ENCODE measurements around the gene THRAP3.
"Not testable (repeated sequence)": the region's sequence is repeated elsewhere in the genome, so short reads cannot be mapped to it uniquely, and the experiment has no call there.

THRAP3 gene, protein sequence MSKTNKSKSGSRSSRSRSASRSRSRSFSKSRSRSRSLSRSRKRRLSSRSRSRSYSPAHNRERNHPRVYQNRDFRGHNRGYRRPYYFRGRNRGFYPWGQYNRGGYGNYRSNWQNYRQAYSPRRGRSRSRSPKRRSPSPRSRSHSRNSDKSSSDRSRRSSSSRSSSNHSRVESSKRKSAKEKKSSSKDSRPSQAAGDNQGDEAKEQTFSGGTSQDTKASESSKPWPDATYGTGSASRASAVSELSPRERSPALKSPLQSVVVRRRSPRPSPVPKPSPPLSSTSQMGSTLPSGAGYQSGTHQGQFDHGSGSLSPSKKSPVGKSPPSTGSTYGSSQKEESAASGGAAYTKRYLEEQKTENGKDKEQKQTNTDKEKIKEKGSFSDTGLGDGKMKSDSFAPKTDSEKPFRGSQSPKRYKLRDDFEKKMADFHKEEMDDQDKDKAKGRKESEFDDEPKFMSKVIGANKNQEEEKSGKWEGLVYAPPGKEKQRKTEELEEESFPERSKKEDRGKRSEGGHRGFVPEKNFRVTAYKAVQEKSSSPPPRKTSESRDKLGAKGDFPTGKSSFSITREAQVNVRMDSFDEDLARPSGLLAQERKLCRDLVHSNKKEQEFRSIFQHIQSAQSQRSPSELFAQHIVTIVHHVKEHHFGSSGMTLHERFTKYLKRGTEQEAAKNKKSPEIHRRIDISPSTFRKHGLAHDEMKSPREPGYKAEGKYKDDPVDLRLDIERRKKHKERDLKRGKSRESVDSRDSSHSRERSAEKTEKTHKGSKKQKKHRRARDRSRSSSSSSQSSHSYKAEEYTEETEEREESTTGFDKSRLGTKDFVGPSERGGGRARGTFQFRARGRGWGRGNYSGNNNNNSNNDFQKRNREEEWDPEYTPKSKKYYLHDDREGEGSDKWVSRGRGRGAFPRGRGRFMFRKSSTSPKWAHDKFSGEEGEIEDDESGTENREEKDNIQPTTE

DNA sequence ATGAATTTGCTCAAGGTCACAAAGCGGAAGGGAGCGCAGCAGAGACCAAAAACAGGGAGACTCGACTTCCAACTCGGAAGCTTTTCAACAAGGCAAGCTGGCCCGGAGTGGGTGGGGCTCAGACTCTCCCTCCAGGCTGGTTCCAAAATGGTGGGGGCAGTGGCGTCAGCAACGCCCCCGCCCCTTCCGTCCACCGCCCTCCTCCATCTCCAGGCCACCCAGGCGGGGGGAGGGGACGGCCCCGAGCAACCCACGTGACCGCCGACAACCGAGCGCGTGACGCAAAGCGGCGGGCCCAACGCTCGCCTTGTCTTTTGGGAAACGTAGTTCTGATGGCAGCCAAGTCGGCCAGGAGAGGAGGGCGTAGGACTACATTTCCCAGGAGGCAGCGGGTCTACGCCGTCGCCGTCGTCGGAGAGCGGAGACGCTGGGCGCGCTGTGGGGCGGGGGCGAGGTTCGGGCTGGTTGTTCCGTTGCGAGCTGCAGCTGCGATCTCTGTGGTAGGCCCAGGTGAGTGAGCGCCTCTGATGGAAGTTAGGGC lies at the start of gene THRAP3:
Gene THRAP3, plus strand, starts transcription at position 448 of the 541 bp plus-strand sequence. CDS start 58,121 bp downstream, outside the sequence.
- DNase-seq (ENCODE audit: low read depth, low spot score): peak; percentile 97

DNA sequence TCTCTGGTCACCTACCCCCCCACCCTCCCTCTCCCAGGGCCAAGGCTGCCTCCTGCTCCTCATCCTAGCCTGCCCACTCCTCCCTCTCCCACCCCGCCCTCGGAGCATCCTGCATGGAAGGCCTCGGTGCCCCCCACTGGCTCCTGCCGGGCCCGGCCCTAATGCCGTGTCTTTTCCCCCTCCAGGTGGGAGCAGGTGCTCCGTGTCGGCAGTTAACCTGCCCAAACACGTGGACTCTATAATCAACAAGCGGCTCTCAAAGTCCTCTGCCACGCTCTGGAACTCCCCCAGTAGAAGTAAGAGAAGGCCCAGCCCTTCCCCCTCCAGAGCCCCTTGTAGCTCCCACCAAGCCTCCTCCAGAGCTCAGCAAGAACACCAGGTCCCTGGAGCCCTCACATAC lies 49.5 kb upstream of the THRAP3 start:
- DNase-seq (ENCODE audit: low read depth, low spot score): no peak

DNA sequence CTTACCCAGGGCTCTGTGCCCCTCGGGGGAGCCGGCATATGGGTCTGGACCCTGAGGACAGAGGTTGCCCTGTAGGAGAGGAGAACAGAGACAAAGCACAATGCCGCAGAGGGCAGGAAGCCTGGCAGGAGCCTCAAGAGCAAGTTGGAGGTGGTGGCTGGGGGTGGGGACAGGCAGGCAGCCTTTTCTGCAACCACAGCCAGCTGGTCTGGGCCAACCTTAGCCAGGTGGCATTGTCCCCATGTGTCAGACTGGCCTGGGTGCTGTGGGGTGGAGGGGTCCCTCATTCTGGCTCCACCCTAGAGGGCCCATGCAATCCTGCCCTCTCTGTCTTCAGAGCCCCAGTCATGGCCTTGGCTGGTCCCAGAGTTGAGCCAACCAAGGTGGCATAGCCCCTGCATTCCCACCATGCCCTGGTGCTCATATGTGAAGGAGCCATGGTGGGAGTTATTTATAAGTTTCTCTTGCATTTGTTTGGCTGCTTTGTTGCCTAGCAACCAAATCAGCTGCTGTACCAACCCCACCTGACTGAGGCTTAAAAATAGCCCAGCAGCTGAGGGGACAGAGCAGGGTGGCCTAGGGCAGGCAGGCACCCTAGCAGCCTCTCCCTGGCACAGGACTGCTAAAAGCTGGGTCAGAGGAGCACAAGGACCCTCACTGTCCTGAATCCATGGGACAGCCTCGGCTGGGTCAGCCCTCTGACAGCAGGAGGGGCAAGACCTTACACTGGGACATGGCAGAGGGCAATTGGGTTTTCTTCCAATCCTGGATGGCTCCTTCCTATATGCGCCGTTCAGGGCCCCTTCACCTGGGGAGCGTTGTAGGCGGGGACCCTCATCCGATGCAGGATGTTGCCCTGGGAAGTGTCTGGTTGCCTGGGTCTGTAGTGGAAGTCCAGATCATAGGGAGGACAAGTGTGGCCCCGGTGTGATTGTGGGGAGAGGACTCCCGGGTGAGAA lies 48.8 kb upstream of the THRAP3 start:
- DNase-seq (ENCODE audit: low read depth, low spot score): no peak

DNA sequence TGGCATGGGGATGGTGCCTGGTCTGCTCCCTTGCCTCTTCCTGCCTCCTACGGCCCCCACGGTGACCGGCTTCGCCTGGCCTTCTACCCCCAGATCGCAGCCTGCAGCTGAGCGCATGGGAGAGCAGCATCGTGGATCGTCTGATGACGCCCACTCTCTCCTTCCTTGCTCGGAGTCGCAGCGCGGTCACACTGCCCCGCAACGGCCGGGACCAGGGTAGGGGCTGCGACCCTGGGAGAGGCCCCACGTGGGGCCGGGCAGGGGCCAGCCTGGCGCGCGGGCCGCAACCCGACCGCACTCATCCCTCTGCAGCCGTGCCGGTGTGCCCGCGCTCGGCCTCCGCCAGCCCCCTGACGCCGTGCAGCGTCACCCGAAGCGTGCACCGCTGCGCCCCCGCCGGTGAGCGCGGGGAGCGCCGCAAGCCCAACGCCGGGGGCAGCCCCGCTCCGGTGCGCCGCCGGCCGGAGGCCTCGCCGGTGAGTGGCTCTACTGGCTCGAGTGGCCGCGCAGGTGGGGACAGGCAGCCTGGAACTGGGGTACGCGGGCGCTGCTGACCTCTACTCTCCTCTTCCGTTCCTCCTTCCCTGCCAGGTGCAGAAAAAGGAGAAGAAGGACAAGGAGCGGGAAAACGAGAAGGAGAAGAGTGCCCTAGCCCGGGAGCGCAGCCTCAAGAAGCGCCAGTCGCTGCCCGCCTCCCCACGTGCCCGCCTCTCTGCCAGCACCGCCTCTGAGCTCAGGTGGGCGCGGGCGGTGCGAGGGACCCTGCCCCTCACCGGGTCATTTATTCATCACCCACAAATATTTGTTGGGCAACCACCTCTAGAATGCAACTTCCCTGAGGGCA lies 47.9 kb upstream of the THRAP3 start:
- no peak for DNase-seq (ENCODE audit: low read depth, low spot score)

DNA sequence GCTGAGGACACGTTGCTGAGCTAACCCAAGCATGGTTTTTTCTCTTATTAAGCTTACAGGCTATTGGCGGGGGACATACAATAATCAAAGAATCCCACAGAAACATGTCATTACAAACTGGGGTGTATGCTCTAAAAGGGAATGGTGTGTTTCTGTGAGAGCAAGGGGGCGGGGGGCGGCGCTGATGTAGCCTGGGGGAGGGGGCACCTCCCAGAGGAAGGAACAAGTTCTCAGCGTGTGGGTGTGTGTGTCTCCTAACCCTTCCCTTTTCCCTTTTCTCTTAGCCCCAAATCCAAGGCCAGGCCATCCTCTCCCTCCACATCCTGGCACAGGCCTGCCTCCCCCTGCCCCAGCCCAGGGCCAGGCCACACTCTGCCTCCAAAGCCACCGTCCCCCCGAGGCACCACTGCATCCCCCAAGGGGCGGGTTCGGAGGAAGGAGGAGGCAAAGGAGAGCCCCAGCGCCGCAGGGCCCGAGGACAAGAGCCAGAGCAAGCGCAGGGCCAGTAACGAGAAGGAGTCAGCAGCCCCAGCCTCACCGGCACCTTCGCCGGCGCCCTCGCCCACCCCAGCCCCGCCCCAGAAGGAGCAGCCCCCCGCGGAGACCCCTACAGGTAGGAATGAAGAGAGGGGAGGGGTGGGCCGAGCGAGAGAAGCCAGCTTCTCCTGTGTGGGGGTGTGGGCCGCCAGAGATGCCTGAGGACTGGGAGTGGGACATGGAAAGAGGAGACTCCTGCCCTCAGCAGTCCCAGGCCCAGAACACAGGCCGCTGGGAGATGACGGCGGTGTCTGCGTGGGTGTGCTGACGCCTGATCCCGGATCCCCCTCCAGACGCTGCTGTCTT lies 46.4 kb upstream of the THRAP3 start:
- DNase-seq (ENCODE audit: low read depth, low spot score): no peak

DNA sequence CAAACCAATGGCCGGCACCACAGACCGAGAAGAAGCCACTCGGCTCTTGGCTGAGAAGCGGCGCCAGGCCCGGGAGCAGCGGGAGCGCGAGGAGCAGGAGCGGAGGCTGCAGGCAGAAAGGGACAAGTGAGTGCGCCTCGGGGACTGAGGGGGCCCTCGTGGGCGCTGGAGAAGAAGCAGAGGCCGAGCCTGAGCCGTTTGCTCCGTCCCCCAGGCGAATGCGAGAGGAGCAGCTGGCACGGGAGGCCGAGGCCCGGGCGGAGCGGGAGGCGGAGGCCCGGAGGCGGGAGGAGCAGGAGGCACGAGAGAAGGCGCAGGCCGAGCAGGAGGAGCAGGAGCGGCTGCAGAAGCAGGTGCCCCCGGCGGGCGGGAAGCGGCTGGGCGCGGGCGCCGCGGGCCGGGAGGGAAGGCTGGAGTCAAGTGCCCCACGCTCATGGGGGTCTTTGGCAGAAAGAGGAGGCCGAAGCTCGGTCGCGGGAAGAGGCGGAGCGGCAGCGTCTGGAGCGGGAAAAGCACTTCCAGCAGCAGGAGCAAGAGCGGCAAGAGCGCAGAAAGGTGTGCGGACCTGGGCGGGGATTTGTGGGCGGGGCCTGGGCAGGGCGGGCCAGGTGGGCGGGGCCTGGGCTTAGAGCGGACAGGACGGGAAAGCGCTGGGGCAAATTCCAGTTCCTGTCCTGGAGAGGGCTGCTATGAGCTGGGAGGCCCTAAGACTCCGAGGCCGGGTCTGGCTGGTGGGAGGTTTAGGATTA lies 45.6 kb upstream of the THRAP3 start:
- DNase-seq (ENCODE audit: low read depth, low spot score): peak; percentile 83

DNA sequence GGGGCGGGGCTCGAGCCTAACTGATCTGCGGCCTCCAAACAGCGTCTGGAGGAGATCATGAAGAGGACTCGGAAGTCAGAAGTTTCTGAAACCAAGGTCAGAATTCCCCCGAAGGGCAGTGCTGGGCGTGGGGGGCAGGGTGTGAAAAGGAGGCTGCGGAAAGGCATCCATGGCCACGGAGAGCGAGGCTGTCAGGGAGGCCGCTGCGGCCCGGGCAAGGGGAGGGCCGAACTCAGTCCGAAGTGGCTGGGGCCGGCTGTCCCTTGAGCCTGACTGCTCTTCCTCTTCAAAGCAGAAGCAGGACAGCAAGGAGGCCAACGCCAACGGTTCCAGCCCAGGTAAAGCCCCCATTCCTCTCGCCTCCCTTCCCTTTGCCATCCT lies 45.0 kb upstream of the THRAP3 start:
- DNase-seq (ENCODE audit: low read depth, low spot score): no peak

DNA sequence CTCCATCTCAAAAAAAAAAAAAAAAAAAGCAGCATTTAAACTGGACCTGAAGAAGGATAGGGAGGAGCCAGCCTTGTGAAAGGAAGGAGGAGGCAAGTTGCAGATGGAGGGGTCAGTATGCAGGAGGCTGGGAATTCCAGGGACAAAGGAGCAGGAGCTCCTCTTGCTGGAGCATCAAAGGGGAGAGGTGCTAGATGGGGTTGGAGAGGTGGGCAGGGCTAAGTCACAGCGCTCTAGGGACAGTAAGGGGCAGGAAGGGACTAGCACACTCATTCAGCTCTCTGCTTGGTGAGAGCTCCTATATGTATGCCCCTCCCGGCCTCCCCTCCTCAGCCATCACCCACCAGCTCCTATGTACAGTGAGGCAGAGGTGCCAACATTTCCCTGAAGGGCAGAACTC lies 41.5 kb upstream of the THRAP3 start:
- no peak for DNase-seq (ENCODE audit: low read depth, low spot score)

DNA sequence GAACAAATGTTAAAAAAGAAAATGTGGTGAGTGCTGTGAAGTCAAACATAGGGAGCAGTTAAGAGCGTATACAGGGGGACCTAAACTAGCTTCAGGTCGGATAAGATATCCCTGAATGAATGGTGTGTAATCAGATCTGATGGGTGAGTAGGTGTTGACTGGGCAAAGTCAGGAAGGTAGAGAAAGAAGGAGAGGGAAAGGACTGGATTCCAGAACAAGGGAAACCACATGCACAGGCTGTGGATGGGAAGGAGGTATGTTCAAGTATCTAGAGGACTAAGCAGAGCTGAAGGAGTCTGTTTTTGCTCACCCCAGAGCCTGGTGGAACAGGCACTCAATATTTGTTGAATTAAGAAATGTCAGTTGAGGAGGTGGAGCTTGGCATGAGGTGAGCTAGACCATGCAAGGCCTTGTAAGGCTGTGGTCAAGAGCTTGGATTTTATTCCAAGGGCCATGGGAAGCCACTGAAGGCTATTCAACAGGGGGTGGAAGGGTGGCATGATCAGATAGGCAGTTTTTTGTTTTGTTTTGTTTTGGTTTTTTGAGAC lies 40.9 kb upstream of the THRAP3 start:
- no peak for DNase-seq (ENCODE audit: low read depth, low spot score)

DNA sequence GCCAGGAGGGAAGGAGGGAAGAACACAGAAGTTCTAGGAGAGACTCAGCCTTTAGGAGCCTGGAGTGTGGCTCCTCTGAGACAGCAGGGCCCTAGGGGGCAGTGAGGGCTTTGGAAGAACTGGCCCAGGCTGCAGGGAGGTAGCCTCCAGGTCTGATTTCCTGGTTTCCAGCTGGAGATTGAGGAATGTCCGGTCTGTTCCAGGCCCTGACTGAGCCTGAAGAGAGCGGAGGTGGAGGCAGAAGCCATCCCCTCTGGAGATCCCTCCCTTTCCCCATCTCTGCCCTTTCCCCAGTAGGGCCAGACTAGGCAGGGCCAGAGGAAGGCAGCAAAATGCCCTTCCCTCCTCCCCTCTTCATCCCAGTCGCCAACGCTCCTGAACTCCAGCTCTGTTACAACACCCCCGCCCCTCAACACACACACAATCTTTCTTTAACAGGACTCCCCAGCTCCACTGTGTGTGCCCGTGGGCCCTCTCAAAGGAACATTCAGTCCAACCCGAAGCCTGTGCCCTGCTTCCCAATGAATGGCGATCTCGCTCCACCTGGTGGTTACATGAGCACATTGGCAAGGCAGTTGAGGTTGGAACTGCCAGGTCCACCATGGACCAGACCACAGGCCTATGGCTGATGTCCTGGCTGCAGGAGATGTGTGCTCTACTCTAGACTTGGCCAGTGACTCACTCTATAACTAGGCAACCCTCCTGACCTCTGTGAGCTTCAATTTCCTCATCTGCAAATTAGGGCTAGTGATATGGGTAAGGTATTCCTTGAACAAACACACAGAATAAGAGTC lies 36.2 kb upstream of the THRAP3 start:
- peak; percentile 75 for DNase-seq (ENCODE audit: low read depth, low spot score)

DNA sequence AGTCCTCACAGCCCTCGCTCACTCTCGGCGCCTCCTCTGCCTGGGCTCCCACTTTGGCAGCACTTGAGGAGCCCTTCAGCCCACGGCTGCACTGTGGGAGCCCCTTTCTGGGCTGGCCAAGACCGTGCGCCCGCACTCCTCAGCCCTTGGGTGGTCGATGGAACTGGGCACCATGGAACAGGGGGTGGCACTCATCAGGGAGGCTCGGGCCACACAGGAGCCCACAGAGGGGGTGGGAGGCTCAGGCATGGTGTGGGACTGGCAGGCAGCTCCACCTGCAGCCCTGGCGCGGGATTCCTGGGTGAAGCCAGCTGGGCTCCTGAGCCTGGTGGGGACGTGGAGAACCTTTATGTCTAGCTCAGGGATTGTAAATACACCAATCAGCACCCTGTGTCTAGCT lies 27.4 kb upstream of the THRAP3 start:
- not testable (repeated sequence) for DNase-seq (ENCODE audit: low read depth, low spot score)

DNA sequence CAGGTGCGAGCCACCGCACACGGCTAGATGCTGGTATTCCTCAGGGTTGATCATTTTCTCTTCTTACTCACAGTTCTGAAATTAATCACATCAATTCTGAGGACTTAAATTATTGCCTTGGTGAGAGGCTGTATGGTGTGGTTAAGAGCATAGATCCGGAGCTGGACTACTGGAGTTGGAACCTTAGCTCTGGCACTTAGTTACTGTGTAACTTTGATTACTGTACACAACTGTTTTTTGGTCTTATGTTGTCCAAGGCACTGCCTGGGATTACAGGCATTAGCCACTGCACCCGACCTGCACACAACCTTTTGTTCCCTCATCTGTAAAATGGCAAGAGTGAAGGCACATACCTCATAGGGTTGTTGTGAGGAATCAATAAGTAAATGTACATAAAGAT lies 25.6 kb upstream of the THRAP3 start:
- DNase-seq (ENCODE audit: low read depth, low spot score): no peak

DNA sequence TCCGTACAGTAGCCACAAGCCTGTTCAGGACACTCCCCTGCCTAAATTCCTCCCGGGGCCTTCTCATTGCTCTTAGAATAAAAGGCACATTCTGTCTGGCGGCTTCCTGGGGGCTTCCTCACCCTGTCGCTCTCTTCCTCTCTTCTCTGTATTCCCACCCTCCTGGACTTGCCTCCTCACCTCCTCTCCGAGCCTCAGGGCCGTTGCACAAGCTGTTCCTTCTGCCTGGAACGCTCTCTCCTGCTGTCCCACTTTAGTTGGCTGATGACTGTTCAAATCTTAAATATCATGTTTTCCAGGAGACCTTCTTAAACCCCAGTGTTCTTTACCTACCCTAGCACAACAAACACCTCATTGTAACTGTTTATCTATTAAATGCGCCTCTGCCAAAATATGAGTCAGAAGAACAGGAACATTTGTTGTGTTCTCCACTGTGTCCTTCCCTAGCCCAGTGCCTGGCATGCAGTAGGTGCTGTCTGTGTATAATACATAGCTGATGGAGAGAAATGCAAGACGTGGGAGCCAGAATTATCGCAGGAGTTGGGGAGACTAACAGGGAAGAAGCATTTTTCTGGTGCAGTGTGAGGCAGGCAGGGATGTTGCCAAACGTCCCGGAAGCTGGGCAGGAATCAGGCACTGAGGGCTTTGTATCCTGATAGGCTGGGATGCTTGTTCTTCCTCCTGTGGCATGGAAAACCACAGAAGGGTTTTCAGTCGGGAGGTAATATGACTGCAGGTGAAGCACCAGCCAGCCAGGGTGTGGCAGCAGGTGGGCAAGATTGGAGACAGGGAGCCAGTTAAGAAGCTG lies 24.1 kb upstream of the THRAP3 start:
- DNase-seq (ENCODE audit: low read depth, low spot score): no peak

DNA sequence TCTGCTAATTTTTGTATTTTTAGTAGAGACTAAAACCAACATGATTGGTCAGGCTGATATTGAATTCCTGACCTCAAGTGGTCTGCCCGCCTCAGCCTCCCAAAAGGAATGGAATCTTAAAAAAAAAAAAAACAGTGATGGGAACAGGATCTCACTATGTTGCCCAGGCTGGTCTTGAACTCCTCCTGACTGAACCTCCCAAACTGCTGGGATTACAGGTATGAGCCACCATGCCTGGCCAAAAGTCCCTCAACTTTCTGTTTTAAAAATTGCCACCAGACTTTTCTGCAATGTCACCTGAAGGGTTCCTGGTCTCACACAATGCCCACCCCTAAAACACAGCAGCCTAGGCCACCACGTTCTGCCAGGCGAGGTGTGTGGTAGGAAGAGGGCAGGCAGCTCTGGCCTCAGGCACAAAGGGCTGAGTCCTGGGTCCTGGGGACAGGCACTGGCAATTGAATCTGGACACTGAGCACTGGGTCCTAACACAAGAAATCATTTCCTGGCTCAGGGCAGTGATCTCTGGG lies 21.2 kb upstream of the THRAP3 start:
- no peak for DNase-seq (ENCODE audit: low read depth, low spot score)

DNA sequence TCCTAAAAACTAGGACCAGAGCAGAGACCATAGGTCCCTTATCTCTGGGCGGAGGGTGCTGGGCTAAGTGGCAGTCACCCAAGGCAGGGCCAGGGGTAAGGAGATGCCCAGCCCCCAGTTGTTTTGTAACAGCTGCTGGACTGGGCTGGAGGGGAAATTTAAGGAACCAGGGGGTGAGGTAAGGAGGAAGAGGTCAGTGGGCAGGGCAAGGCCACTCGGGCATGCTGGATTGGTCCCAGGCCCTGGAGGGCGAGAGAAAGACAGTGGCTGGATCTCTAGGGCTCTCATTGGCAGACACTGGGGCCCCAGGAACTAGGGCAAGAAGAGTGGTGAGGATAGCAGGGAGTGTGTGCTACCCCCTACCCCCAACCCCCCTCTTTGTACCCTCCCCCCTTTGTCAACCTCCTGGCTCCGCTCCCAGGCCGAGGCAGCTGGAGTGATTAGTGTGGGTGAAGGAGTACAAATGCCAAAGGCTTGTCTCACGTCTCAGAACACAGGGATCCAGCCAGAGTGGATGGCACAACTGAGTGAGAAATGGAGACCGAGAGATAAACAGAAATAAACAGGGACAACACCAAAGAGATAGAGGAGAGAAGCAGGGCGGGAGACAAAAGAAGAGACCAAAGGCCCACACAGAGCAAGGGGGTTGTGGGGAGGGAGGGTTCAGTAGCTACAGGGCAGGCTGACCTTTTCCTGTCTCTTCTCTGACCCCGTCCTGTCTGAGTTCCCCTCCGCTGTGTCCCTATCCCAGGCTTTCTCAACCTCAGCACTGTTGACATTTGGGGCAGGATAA lies 20.5 kb upstream of the THRAP3 start:
- no peak for DNase-seq (ENCODE audit: low read depth, low spot score)
